OCI-M2 (cell line): Measurements from ENCODE around the gene DIABLO.
"Not testable (repeated sequence)": the region's sequence is repeated elsewhere in the genome, so short reads cannot be mapped to it uniquely, and the experiment has no call there.

ENCODE experiments used
- DNase-seq: peaks from one replicate; lab custom pipeline; 2025; ENCODE audit not compliant: unreplicated experiment; lab: John Stamatoyannopoulos, UW

Gene DIABLO

DNA sequence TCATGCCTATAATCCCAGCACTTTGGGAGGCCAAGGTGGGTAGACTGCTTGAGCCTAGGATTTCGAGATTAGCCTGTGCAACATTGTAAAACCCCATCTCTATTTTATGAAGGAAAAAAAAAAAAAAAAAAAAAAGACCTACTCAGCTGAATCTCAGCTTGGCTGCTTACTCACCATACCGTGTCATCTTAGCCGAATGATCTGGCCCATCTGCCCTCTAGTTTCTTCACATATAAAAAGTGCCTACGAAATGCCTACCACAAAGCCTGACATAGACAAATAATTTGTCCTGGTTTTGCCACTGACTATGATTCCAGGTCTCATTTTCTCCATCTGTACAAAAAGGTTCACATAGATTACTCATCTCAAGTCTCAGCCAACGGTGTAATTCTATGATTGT, 10.1 kb downstream of the DIABLO start:
- no peak for DNase-seq

DNA sequence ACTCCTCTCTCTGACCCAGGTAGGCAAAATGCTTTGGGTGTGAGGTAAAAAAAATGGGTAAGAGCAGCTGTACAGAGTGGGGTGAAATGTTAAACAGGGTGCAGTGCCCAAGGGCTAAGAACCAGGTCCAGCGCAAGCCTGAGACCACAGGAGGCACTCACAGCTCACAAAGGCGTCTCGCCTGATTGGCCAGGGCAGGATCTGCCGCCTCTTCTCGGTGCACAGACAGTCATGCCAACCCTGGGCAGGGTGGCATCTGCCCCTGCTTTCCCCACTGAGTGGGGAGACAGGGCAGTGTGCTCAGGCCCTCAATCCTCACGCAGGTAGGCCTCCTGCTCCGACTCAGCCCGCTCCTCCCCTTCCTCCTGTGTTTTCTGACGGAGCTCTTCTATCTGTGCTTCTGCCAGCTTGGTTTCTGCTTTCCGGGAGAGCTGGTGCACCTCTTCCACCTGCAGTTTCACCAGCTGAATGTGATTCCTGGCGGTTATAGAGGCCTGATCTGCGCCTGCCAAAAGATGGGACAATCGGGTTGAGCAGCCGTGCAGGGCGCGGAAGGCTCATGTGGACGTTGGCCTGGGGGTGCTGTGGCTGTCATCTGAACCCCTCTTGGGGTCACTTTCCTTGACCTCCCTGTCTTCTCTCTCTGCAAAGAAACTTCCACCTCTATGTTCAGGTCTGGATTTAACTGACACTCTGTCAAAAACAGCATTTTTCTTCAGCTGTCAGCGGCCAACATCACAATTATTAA, 17.6 kb downstream of the DIABLO start:
- no peak for DNase-seq

- no peak for DNase-seq
Measured at GRCh38 chr12:122207391-122207790, 18.5 kb downstream of the DIABLO start.

GRCh38 chr12:122206976-122207375, 18.9 kb downstream of the DIABLO start:
- no peak for DNase-seq

- no peak for DNase-seq
Measured at GRCh38 chr12:122206111-122206881, 19.6 kb downstream of the DIABLO start.

GRCh38 chr12:122205053-122205925, 20.6 kb downstream of the DIABLO start:
- no peak for DNase-seq

DNA sequence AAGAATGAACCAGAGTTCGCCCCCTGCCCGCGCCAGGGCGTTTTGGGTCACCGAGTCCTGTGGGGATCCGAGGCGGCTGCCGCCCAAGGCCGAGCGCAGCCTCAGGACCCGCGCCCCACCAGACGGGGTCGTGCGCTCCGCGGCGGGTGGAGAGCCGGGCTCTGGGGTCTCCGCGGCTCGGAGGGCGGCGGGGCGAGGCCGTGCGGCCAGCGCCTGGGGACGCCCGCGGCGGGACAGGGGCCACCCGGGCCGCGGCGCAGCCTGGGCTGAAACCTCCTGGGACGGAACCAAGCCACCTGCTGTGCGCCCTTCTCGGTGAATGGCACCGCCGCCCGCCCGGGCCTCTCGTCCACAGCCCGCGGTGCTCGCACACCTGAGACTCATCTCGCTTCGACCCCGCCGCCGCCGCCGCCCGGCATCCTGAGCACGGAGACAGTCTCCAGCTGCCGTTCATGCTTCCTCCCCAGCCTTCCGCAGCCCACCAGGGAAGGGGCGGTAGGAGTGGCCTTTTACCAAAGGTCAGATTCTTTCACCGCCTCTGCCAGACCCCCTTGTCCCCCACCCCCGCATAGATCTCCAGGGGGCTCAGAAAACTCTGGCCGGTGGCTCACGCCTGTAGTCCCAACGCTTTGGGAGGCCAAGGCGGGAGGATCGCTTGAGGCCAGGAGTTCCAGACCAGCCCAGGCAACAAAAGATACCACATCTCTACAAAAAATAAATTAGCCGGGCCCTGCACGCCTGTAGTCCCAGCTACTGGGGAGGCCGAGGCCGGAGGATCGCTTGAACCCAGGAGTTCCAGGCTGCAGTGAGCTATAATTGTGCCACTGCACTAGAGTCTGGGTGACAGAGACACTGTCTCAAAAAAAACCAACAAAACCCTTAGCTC, 21.4 kb downstream of the DIABLO start:
- DNase-seq = no peak

- DNase-seq = no peak
Measured at GRCh38 chr12:122203301-122204166, 22.3 kb downstream of the DIABLO start, which contains the start of gene B3GNT4. B3GNT4 (plus strand) TSS chr12:122203709; CDS start chr12:122204619, 910 bp downstream.

DNA sequence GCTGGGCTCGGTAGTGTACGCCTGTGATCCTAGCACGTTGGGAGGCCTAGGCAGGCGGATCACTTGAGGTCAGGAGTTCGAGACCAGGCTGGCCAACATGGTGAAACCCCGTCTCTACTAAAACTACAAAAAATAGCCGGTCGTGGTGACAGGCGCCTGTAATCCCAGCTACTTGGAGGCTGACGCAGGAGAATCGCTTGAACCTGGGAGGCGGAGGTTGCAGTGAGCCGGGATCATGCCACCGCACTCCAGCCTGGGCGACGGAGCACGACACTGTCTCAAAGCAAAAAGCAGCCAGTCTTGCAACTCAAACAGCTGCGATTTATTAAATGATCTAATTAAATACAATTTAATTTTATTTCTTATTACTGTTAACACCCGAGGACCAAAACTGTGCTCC, 23.0 kb downstream of the DIABLO start:
- not testable (repeated sequence) for DNase-seq

GRCh38 chr12:122202017-122202416, 23.8 kb downstream of the DIABLO start:
- DNase-seq = no peak

- DNase-seq = no peak
Measured at GRCh38 chr12:122201381-122201780, 24.5 kb downstream of the DIABLO start.

DNA sequence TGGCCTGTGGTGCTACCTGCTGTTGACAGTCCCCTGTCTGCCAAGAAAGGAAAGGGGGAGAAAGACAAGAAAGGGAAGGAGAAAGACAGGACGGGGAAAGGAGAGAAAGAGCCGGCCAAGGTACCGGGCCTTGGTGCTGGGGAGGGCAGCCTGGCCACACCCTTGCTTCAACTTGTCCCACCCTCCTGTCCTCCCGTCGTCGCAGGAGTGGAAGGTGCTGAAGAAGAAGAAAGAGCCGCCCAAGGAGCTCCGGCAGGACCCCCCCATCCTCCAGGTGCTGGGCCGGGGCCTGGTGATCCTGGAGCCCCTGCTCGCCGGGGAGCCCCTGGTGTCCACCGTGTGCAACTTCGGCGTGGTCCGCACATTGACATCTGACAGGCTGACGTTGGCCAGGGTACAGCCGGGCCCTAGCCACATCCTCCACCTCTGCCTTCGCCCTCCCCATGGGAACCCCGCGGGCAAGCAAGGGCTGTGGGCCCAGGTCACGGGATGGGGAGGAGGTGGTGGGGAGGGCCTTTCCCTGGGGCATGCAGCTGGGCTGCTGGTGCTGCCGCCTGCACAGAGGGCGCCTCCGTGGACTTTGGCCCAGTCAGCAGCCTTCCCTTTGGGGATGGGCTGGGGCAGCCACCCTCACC, 25.2 kb downstream of the DIABLO start:
- DNase-seq = no peak

DNA sequence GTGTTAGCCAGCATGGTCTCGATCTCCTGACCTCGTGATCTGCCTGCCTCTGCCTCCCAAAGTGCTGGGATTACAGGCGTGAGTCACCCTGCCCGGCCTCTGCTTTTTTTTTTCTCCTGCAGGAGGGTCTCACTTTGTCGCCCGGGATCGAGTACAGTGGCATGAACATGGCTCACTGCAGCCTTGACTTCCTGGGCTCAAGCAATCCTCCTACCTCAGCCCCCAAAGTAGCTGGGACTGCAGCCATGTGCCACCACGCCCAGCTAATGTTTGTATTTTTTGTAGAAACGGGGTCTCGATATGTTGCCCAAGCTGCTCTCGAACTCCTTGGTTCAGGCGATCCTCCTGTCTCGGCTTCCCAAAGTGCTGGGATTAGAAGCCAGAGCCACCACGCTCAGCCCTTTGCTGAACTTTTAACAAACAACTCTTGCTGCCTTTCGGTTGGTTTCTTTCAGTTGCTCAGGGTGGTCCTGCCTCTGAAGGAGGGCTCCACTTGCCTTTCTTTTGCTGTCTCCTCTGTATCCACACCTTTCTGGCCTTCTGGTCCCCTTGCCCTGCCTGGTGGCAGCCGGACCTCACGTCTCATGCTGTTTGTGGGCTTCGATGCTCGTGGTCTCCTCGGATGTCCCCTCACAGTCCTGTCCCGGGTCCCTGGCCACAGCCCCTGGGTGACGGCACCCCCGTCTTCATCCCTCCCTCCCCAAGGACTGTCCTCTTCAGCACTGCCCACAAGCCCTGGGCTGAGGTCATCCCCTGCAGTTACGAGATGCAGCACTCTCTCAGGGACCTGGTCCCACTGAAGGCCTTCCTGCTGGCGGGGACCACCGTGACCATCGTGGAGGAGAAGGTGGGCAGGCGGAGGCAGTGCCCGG, 26.1 kb downstream of the DIABLO start:
- no peak for DNase-seq

DNA sequence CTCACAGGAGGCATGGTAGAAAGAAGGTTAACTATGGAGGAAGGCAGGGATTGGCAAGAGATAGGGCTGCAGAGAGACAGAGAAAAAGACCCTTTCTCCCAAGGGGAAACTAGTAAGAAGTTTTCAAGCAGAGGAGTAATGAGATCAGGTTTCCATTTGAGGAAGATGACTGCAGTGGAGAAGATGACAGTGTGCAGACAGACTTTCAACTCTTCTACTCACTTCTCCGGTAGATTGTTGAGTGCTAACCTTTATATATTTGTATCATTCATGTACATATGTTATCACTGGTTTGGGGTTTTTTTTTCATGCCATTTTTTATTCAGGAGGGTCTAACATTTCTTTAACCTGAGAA, 28.3 kb downstream of the DIABLO start:
- no peak for DNase-seq

GRCh38 chr12:122195405-122195804, 30.4 kb downstream of the DIABLO start:
- no peak for DNase-seq

GRCh38 chr12:122194804-122195203, 31.0 kb downstream of the DIABLO start:
- no peak for DNase-seq

DNA sequence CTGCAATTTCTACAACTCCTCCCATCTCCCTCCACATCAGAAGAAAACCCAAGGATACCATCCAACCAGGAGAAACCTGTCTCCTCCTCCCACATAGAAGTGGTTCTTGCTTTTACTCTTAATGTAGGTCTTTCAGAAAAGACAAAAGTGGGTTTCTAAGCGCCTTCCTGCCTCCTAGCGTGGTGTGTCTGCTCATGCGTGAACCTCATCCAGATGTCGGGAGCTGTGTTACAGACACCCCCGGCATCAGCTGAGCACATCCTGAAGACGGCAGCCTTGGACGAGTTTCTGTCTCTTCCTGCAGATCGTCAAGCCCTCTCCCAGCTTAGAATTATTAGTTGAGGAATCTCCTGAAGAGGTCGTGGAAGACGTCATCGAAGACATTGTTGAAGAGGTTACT, 33.4 kb downstream of the DIABLO start:
- DNase-seq = no peak
